Endothelial cell of umbilical vein (primary cell): Measurements from ENCODE around the gene IRX5. TPM values are rescaled to one million over a fixed set of nuclear protein-coding genes. Genes with fewer than 3 reads are reported as not detected.
A peak's percentile ranks its signal among the peaks of the same experiment; 100 is the strongest.

ENCODE experiments used
- BruUV-seq: library from RNA; stranded (reverse); fragments of 400-500 nt; replicated peaks from 2 replicates; lab custom pipeline; 2021; lab: Mats Ljungman, UMichigan
- CTCF ChIA-PET: fragments of 300-600, 350-600 bp; sonication (Branson Sonifier 250); formaldehyde crosslinking; loops from one replicate; lab custom pipeline; 2021; ENCODE audit warnings: antibody characterized with exemption, inconsistent platforms; lab: Charles Lee
- POLR2A ChIA-PET: fragments of 300-600, 350-600 bp; sonication (Branson Sonifier 250); formaldehyde crosslinking; loops from one replicate; lab custom pipeline; 2021; ENCODE audit warnings: antibody characterized with exemption, inconsistent platforms; lab: Charles Lee
- DNase-seq: peaks from one replicate; pipeline ENCODE4 v3.0.0-alpha.2; 2011; ENCODE audit warnings: low read depth, low spot score
- FAIRE-seq: peaks from 2 replicates; lab custom pipeline; 2011; peaks lifted over from hg19 to GRCh38; lab: Jason Lieb, UNC
- H2AFZ ChIP-seq: 2 replicates; pipeline ENCODE4 v1.6.0; 2012; ENCODE audit warnings: low read depth, low read length, control low read depth, inconsistent platforms
- H3K27ac ChIP-seq: 2 replicates; pipeline ENCODE4 v1.5.1; 2011; ENCODE audit warnings: low read depth, mild to moderate bottlenecking, control low read depth, low read length, moderate library complexity; ENCODE audit not compliant: insufficient read depth
- H3K27me3 ChIP-seq, 2 experiments: 2 replicates each; pipeline versions ENCODE4 v1.6.0 to v1.6.1; 2011; ENCODE audit warnings: low read length in 2 of 2, mixed read lengths in 1 of 2; ENCODE audit not compliant: control insufficient read depth in 2 of 2, insufficient read depth in 2 of 2
- H3K36me3 ChIP-seq, 2 experiments: 2 replicates in 1 of 2; 3 replicates in 1 of 2; pipeline ENCODE4 v1.5.1; 2011; ENCODE audit warnings: low read length in 2 of 2, mild to moderate bottlenecking in 1 of 2, moderate library complexity in 1 of 2; ENCODE audit not compliant: control insufficient read depth in 2 of 2, insufficient read depth in 2 of 2; ENCODE audit errors: extremely low read depth in 1 of 2
- H3K4me1 ChIP-seq: 3 replicates; pipeline ENCODE4 v1.5.1; 2011; ENCODE audit warnings: mild to moderate bottlenecking, low read length; ENCODE audit not compliant: control insufficient read depth, insufficient read depth; ENCODE audit errors: extremely low read depth
- H3K4me2 ChIP-seq: 2 replicates; pipeline ENCODE4 v1.6.1; 2011; ENCODE audit warnings: low read length, control low read depth, mixed read lengths; ENCODE audit not compliant: insufficient read depth
- H3K4me3 ChIP-seq, 3 experiments: fragments of 200-600 bp in 1 of 3; sonication (generic), shearing (Covaris generic) in 1 of 3; replicated peaks in 1 of 3; 2 replicates each; pipeline ENCODE4 v1.5.1; 2011 to 2016; ENCODE audit warnings: control low read depth in 3 of 3, low read length in 3 of 3, mild to moderate bottlenecking in 2 of 3, inconsistent platforms in 1 of 3, low read depth in 1 of 3, moderate library complexity in 1 of 3; ENCODE audit not compliant: insufficient read depth in 1 of 3
- H3K79me2 ChIP-seq: 2 replicates; pipeline ENCODE4 v1.6.0; 2012; ENCODE audit warnings: low read length, inconsistent platforms; ENCODE audit not compliant: control insufficient read depth, insufficient read depth
- H3K9ac ChIP-seq: replicated peaks from 2 replicates; pipeline ENCODE3; 2011; ENCODE audit warnings: low read length, control low read depth; ENCODE audit not compliant: insufficient read depth; ENCODE audit errors: extremely low read depth
- H3K9me1 ChIP-seq: replicated peaks from 3 replicates; pipeline ENCODE4 v1.6.0; 2011; ENCODE audit warnings: mild to moderate bottlenecking, low read length; ENCODE audit not compliant: control insufficient read depth, insufficient read depth; ENCODE audit errors: extremely low read depth
- H3K9me3 ChIP-seq: replicated peaks from 2 replicates; pipeline ENCODE4 v1.5.1; 2012; ENCODE audit warnings: low read length, inconsistent platforms; ENCODE audit not compliant: control insufficient read depth, insufficient read depth
- H4K20me1 ChIP-seq: replicated peaks from 2 replicates; pipeline ENCODE3; 2011; ENCODE audit warnings: mild to moderate bottlenecking, low read length; ENCODE audit not compliant: control insufficient read depth, insufficient read depth; ENCODE audit errors: extremely low read depth
- CTCF ChIP-seq, 2 donors: IDR thresholded peaks; 1 replicate in 1 of 2; 2 replicates in 1 of 2; pipeline ENCODE4 v1.5.1; 2011; ENCODE audit warnings: low read length in 2 of 2, mild to moderate bottlenecking in 2 of 2, moderate library complexity in 2 of 2, control low read depth in 1 of 2, inconsistent platforms in 1 of 2, low read depth in 1 of 2; ENCODE audit not compliant: insufficient read depth in 1 of 2; ENCODE audit errors: extremely low read depth in 1 of 2
- EZH2 ChIP-seq: IDR thresholded peaks from 2 replicates; pipeline ENCODE4 v1.6.1; 2012; ENCODE audit warnings: borderline replicate concordance, low read depth, mild to moderate bottlenecking, moderate library complexity, low read length, inconsistent platforms; ENCODE audit not compliant: severe bottlenecking
- FOS ChIP-seq: IDR thresholded peaks from 2 replicates; pipeline ENCODE4 v1.6.1; 2011; ENCODE audit warnings: mild to moderate bottlenecking, low read length, moderate library complexity, borderline replicate concordance; ENCODE audit not compliant: insufficient read depth
- GATA2 ChIP-seq: IDR thresholded peaks from 2 replicates; pipeline ENCODE4 v1.7.0; 2011; ENCODE audit warnings: low read depth, mild to moderate bottlenecking, moderate library complexity, mixed read lengths, low read length; ENCODE audit not compliant: insufficient read length, insufficient read depth
- JUN ChIP-seq: IDR thresholded peaks from 2 replicates; pipeline ENCODE4 v1.6.1; 2011; ENCODE audit warnings: borderline replicate concordance, low read depth; ENCODE audit not compliant: insufficient read length, insufficient read depth
- MAX ChIP-seq: IDR thresholded peaks from 2 replicates; pipeline ENCODE4 v1.6.1; 2011; ENCODE audit not compliant: insufficient read depth, insufficient read length
- POLR2A ChIP-seq: IDR thresholded peaks from 2 replicates; pipeline ENCODE4 v1.6.1; 2012; ENCODE audit warnings: low read depth, mild to moderate bottlenecking, control low read depth, low read length
- POLR2AphosphoS5 ChIP-seq: IDR thresholded peaks from 2 replicates; pipeline ENCODE4 v1.6.1; 2012; ENCODE audit warnings: low read depth, mild to moderate bottlenecking, control low read depth, low read length, moderate library complexity; ENCODE audit not compliant: insufficient read depth
- dilution Hi-C: fragments of 300-500 bp; cut with MboI; formaldehyde crosslinking; loops from one replicate; pipeline ENCODE4 v1.15.0; 2019; ENCODE audit warnings: low sequenced_read_pairs; ENCODE audit not compliant: extremely low pct_ligation_motif_present
- intact Hi-C: fragments of 100-400 bp; cut with micrococcal nuclease; formaldehyde crosslinking; loops from one replicate; pipeline ENCODE4 v1.10.0; 2022
- polyA plus RNA-seq, 4 experiments: library from polyadenylated mRNA; depleted of rRNA in 3 of 4; stranded (reverse) in 3 of 4; unstranded in 1 of 4; fragments of >200 nt; gene quantifications; 2 replicates each; pipeline versions ENCODE4 v1.2.1 to v1.2.3, GENCODE V29; 2011 to 2012; ENCODE audit warnings: missing spikeins in 1 of 4
- total RNA-seq: library from RNA; stranded (reverse); gene quantifications from 2 replicates; pipeline ENCODE4 v1.2.3, GENCODE V29; 2021

The IRX5 gene
- total and polyA plus RNA-seq, 2 donors (not counting 3 experiments of a cell fraction or from before 2014, with no cell fraction given), result not detected

GRCh38 chr16:54928016-54928356, 2.7 kb upstream of the IRX5 start:
- ChIA-PET POLR2A (no interaction called here), CTCF (interaction anchor here (0.9 to 1.8 kb wide), 3 partner anchors 11 to 1378 kb away, joined by 3 to 5 read pairs (median 4); no protein-coding TSS in a partner anchor)
- H3K9me1 ChIP-seq, result no peaks in the 10 kb centered on the region
- H3K36me3 ChIP-seq, result no peaks in the 10 kb centered on the region
- dilution Hi-C loops, result no loop called here
- DNase-seq (peak; percentile 42), FAIRE-seq (peak; percentile 74)
- peaks cover 26 to 43% of the 10 kb centered on the region in 2 experiments for H3K27me3 ChIP-seq
- H4K20me1 ChIP-seq, result no peaks in the 10 kb centered on the region
- H3K9me3 ChIP-seq, result no peaks in the 10 kb centered on the region
- peak overlapping the region; percentile 59 for H2AFZ ChIP-seq
- H3K9ac ChIP-seq, result peak overlapping the region; percentile 44
- intact Hi-C loops, result loop anchor here (2.0 to 10.0 kb wide), 7 partner anchors 296 to 1425 kb away; partner anchors contain the start of genes AKTIP, FTO and RPGRIP1L
- H3K79me2 ChIP-seq, result no peaks in the 10 kb centered on the region
- peak overlapping the region; percentile 88 for H3K4me2 ChIP-seq
- TF ChIP-seq POLR2A, result no peak
- no peak for TF ChIP-seq JUN
- TF ChIP-seq GATA2, result peak; percentile 44
- TF ChIP-seq CTCF (IDR thresholded peaks at IDR 0.05; ENCODE audit: extremely low read depth in 1 of 2, insufficient read depth in 1 of 2, low read depth in 1 of 2, low read length in 2 of 2), result no peak
- TF ChIP-seq MAX, result no peak
- TF ChIP-seq FOS, result no peak
- TF ChIP-seq POLR2AphosphoS5, result no peak
- peak; percentile 36 for TF ChIP-seq EZH2
- peaks cover 12% of the 10 kb centered on the region for H3K4me1 ChIP-seq
- H3K4me3 ChIP-seq, result peak overlapping the region; percentile 11 to 70 (median 46)
- no peak overlapping the region for H3K27ac ChIP-seq
- no TSS peak for BruUV-seq
